PC-9 (cell line): ENCODE data around the gene ENGASE.

Experiments
- EZH2 ChIP-seq: fragments of 200-600 bp; sonication (generic); IDR thresholded peaks from 2 replicates; pipeline ENCODE4 v1.8.0; 2017; ENCODE audit warnings: antibody characterized with exemption, low read depth
- TF ChIP-seq, protein P1 (sequence below): fragments of 200-600 bp; sonication (generic); conservative IDR thresholded peaks from 2 replicates; pipeline ENCODE4 v1.6.1; 2017; ENCODE audit warnings: mixed run types, antibody characterized with exemption, mild to moderate bottlenecking, moderate library complexity

DNA sequence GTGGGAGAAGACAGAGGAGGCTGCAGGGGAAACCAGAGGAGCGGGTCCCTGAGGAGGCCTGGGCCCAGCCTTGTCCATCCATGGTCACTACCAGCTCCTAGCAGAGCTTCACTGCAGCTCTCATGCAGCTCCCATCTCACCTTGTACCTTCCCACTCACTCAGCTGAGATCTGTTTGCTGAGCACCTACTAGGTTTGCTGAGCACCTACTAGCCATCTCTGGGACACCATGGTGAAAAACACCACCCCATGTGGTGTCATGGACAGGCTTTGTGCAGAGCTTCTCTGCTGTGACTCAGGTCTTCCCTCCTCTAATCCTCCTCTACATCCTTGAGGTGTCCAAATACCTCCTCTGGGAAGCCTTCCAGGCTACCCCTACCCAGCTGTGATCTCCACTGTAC is 58.6 kb downstream of the ENGASE start:
- TF ChIP-seq, protein P1, sequence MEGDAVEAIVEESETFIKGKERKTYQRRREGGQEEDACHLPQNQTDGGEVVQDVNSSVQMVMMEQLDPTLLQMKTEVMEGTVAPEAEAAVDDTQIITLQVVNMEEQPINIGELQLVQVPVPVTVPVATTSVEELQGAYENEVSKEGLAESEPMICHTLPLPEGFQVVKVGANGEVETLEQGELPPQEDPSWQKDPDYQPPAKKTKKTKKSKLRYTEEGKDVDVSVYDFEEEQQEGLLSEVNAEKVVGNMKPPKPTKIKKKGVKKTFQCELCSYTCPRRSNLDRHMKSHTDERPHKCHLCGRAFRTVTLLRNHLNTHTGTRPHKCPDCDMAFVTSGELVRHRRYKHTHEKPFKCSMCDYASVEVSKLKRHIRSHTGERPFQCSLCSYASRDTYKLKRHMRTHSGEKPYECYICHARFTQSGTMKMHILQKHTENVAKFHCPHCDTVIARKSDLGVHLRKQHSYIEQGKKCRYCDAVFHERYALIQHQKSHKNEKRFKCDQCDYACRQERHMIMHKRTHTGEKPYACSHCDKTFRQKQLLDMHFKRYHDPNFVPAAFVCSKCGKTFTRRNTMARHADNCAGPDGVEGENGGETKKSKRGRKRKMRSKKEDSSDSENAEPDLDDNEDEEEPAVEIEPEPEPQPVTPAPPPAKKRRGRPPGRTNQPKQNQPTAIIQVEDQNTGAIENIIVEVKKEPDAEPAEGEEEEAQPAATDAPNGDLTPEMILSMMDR = no peak
- TF ChIP-seq EZH2 = no peak
